GM13976 (cell line): ENCODE measurements around the gene AGAP1.

ENCODE experiments used
- DNase-seq: peaks from one replicate; pipeline ENCODE4 v3.0.0; 2012; ENCODE audit warnings: low spot score
- in situ Hi-C: fragments of 300-500 bp; cut with MboI; formaldehyde crosslinking; loops from one replicate; pipeline ENCODE4 v1.12.0; 2022; ENCODE audit warnings: low sequenced_read_pairs, mixed read lengths, inconsistent platforms; ENCODE audit not compliant: unreplicated experiment
- TF ChIP-seq, protein P1 (sequence below): IDR thresholded peaks from 2 replicates; pipeline ENCODE4 v1.5.1; 2012; ENCODE audit warnings: borderline replicate concordance, mild to moderate bottlenecking; ENCODE audit not compliant: insufficient read depth; ENCODE audit errors: extremely low read depth, missing control alignments, control extremely low read depth

The AGAP1 gene

DNA sequence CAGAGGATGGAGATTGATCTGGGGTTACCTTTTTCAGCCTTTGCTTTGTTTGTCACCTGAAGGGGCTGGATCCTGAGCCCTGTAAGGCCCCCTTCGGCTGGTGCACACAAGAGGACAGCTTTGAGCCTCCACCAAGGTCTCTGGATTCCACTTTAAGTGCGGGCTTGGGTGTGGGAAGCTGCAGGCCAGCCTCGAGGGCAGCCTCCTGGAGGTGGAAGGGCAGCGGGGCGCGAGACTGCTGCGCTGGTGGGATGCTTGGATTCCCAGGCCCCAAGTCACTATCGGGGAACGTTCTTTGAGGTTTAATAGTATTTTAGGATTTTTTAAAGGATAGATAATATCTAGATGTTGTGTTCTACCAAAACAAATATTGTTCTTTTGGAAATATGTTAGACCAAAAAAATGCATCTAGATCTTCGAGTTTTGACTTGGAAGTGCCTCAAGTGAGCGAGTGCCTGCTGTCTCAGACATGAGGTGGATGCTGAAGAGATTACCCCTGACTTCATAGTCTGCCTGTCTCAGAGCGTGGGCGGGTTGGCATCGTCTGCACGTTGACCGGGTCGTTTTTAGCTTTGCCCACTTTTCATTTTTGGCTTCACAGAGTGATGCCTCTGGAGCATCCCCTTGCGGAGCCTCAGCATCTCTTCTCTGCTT, 113.8 kb downstream of the AGAP1 start:
- in situ Hi-C loops = no loop called here
- TF ChIP-seq, protein P1, sequence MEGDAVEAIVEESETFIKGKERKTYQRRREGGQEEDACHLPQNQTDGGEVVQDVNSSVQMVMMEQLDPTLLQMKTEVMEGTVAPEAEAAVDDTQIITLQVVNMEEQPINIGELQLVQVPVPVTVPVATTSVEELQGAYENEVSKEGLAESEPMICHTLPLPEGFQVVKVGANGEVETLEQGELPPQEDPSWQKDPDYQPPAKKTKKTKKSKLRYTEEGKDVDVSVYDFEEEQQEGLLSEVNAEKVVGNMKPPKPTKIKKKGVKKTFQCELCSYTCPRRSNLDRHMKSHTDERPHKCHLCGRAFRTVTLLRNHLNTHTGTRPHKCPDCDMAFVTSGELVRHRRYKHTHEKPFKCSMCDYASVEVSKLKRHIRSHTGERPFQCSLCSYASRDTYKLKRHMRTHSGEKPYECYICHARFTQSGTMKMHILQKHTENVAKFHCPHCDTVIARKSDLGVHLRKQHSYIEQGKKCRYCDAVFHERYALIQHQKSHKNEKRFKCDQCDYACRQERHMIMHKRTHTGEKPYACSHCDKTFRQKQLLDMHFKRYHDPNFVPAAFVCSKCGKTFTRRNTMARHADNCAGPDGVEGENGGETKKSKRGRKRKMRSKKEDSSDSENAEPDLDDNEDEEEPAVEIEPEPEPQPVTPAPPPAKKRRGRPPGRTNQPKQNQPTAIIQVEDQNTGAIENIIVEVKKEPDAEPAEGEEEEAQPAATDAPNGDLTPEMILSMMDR = no peak
- DNase-seq = no peak

DNA sequence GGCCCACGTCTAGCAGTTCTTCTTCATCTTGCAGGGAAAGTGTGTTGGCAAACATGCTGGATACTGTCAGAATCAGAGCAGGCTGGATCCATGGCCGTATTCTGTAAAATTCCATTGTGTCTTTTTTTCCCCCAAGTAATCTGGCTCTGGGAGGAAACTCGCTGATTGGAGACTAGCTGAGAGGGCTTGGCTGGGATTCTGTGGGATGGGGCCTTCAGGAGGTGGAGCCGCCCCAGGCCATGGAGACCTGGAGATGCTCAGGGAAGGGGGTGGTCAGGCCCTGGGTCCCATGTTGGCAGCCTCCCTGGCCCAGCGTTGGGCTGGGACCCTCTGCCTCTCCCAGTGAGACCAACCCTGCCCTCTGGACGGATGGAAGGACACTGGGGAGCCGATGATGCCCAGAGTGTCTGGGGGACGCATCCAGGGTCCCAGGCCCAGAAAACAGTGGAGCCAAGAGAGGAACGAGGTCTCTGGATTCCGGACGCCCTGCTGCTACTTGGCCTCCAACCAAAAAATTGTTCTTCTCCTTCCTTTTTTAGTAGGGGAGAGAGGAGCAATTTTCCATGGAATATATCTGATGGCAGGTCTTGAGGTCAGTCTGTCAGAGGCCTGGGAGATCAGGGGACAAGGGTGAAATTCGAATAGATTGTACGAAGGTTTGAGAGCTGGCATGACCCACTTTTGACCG, 114.5 kb downstream of the AGAP1 start:
- DNase-seq = no peak
- in situ Hi-C loops = no loop called here
- TF ChIP-seq, protein P1 = no peak

DNA sequence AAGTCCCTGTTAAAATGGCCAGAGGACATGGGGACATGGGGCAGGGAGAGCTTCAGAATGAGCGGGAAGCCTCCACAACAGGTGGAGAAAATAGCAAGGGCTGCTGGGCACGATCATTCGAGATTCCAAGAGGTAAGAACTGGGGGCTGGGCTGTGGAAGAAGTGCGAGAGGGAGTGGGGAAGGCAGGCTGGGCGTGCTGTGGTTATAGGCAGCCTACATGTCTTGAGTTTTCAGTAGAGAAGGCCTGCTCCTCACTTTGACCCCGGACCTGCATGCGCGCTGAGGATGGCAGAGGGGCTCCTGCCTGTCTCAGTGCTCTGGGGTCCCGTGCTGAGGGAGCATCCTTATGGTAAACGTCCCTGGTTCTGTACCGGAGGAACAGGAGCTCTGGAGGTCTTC, 115.5 kb downstream of the AGAP1 start:
- TF ChIP-seq, protein P1 = no peak
- DNase-seq = no peak
- in situ Hi-C loops = no loop called here

- no peak for DNase-seq
- in situ Hi-C loops = no loop called here
- TF ChIP-seq, protein P1 = no peak
Measured at GRCh38 chr2:235609746-235610145, 115.9 kb downstream of the AGAP1 start.

DNA sequence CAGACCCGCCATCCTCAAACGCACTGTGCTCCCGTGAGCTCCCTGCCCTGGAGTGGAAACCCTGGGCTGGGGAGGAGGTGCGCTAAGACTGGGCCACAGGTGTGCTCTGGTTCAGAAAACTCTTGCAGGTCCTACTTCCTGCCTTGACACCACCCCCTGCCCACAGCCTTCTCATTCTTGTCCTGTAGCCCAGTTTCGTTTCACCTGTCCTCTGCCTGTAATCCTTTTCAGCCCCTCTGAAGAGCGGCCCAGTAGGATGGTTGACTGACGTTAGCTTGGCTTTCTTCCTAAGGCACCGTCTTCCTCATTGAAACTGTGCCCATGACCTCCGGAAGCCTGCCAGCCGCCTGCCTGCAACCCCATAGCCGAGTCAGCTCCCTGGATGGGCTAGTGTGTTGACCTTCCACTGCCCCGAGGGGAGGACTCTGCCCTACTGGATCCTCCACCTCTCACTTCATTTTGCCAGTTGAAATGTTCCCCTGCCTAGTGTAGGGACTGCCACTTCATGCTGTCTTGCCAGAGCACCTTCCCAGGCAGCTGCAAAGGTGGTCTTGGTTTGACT, 116.9 kb downstream of the AGAP1 start:
- TF ChIP-seq, protein P1 = no peak
- DNase-seq = no peak
- in situ Hi-C loops = no loop called here

DNA sequence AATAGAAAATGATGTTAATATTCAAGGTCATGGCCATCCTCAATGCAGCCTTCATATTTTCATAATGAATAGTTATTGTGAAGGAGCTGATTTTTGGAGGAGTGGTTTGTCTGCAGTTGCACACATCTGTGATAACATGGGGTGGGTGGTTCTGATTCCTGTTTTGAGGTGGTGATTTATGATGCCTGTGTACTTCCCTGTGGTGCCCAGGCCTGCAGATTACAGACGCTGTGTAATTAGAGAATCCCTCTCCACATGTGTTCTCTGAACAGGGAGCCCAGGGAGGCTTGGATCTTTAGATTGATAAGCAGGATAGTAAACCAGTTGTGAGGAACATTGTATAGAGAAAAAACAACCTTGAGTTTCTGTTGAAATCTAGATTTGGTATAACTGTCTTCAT, 117.5 kb downstream of the AGAP1 start:
- TF ChIP-seq, protein P1 = no peak
- no peak for DNase-seq
- in situ Hi-C loops = no loop called here
